Sigmoid colon (tissue), 7 donors: ENCODE results near the gene PRDM9. TPM values are rescaled to one million over a fixed set of nuclear protein-coding genes. Genes with fewer than 3 reads are reported as not detected.

Experiments used
- DNase-seq: peaks from one replicate; pipeline ENCODE4 v3.0.0-alpha.2; 2019
- H3K27ac ChIP-seq, 4 donors: fragments of 200-600 bp; sonication (generic); one replicate each; pipeline ENCODE4 v1.5.1; 2016 to 2019; ENCODE audit warnings: mild to moderate bottlenecking in 1 of 4
- H3K27me3 ChIP-seq, 3 donors: fragments of 200-600 bp; sonication (generic); one replicate each; pipeline ENCODE4 v1.5.1; 2019; ENCODE audit warnings: mild to moderate bottlenecking in 1 of 3
- H3K36me3 ChIP-seq, 4 donors: fragments of 200-600 bp; sonication (generic); one replicate each; pipeline ENCODE4 v1.5.1; 2016 to 2019
- H3K4me1 ChIP-seq, 4 donors: fragments of 200-600 bp; sonication (generic); one replicate each; pipeline ENCODE4 v1.5.1; 2017 to 2019
- H3K4me3 ChIP-seq, 4 donors: fragments of 200-600 bp; sonication (generic); one replicate each; pipeline ENCODE4 v1.5.1; 2017 to 2019; ENCODE audit warnings: mild to moderate bottlenecking in 2 of 4, moderate library complexity in 1 of 4
- H3K9me3 ChIP-seq, 4 donors: fragments of 200-600 bp in 3 of 4; sonication (generic) in 3 of 4; one replicate each; pipeline versions ENCODE4 v1.5.1 to v1.6.1; 2013 to 2019
- CTCF ChIP-seq, 4 experiments: fragments of 450-650 bp in 3 of 4; fragments of 200-600 bp in 1 of 4; IDR thresholded peaks; one replicate each; pipeline ENCODE4 v1.5.1; 2016 to 2019; ENCODE audit warnings: antibody characterized with exemption in 4 of 4, mild to moderate bottlenecking in 3 of 4, moderate library complexity in 2 of 4
- EP300 ChIP-seq, 4 donors: sonication (generic); formaldehyde crosslinking; IDR thresholded peaks; one replicate each; pipeline ENCODE4 v1.6.1; 2017; ENCODE audit warnings: antibody characterized with exemption in 4 of 4
- POLR2A ChIP-seq, 2 donors: fragments of 450-650 bp; IDR thresholded peaks; one replicate each; pipeline ENCODE4 v1.6.1; 2016; ENCODE audit warnings: antibody characterized with exemption in 2 of 2, mild to moderate bottlenecking in 2 of 2, moderate library complexity in 2 of 2
- POLR2AphosphoS5 ChIP-seq, 4 donors: sonication (generic); formaldehyde crosslinking; IDR thresholded peaks; one replicate each; pipeline ENCODE4 v1.6.1; 2017; ENCODE audit warnings: antibody characterized with exemption in 4 of 4
- WGBS, 2 donors: extraction: QIAGEN DNeasy Blood & Tissue Kit; methylation state at CpG; one replicate each; pipeline ENCODE4 v1.1.7; 2013; 5-methylcytosine and 5-hydroxymethylcytosine counted together
- intact Hi-C: fragments of 100-400 bp; cut with DNase I; formaldehyde crosslinking; loops from one replicate; pipeline ENCODE4 v1.15.1; 2023
- polyA plus RNA-seq, 3 donors: library from polyadenylated mRNA; stranded (reverse); fragments of 200-250 nt; gene quantifications; one replicate each; pipeline ENCODE4 v1.2.3, GENCODE V29; 2013
- total RNA-seq, 4 donors: library from RNA; depleted of rRNA; stranded (reverse); fragments of >200 nt; gene quantifications; one replicate each; pipeline ENCODE4 v1.1.0, GENCODE V29; 2016
- donor health status: healthy with polysubstance abuse.
- donor health status: Bipolar disorder and iron deficiency.
- donor health status: healthy.

The PRDM9 gene
- total and polyA plus RNA-seq, 7 donors: not detected

GRCh38 chr5:23468658-23469057, 38.8 kb upstream of the PRDM9 start:
- no peak for DNase-seq
- 68 to 79% methylated on average over 3 of the region's 3 CpGs for WGBS, 2 donors
- no peak overlapping the region for H3K27ac ChIP-seq
- intact Hi-C loops: no loop called here
- TF ChIP-seq POLR2A (IDR thresholded peaks at IDR 0.05) (no peak), CTCF (IDR thresholded peaks at IDR 0.05) (no peak), POLR2AphosphoS5 (IDR thresholded peaks at IDR 0.05) (no peak), EP300 (IDR thresholded peaks at IDR 0.05) (no peak)
- no peaks in the 10 kb centered on the region for H3K4me1 ChIP-seq
- no peaks in the 10 kb centered on the region for H3K27me3 ChIP-seq
- peaks cover 0 to 4% (median 0%) of the 10 kb centered on the region in 4 donors for H3K9me3 ChIP-seq
- H3K4me3 ChIP-seq: no peak overlapping the region
- H3K36me3 ChIP-seq: no peaks in the 10 kb centered on the region

GRCh38 chr5:23473915-23474314, 33.5 kb upstream of the PRDM9 start:
- TF ChIP-seq POLR2A (IDR thresholded peaks at IDR 0.05): no peak
- no peak for TF ChIP-seq POLR2AphosphoS5 (IDR thresholded peaks at IDR 0.05)
- TF ChIP-seq EP300 (IDR thresholded peaks at IDR 0.05): no peak
- TF ChIP-seq CTCF (IDR thresholded peaks at IDR 0.05): no peak
- Histone ChIP-seq H3K4me1 (no peaks in the 10 kb centered on the region), H3K36me3 (no peaks in the 10 kb centered on the region), H3K27me3 (no peaks in the 10 kb centered on the region), H3K27ac (no peak overlapping the region), H3K4me3 (no peak overlapping the region), H3K9me3 (no peaks in the 10 kb centered on the region)
- DNase-seq: no peak
- intact Hi-C loops: no loop called here

GRCh38 chr5:23474315-23474714, 33.1 kb upstream of the PRDM9 start:
- Histone ChIP-seq H3K27me3 (no peaks in the 10 kb centered on the region), H3K4me3 (no peak overlapping the region), H3K27ac (no peak overlapping the region), H3K9me3 (no peaks in the 10 kb centered on the region), H3K36me3 (no peaks in the 10 kb centered on the region), H3K4me1 (no peaks in the 10 kb centered on the region)
- intact Hi-C loops: no loop called here
- DNase-seq: no peak
- TF ChIP-seq POLR2AphosphoS5 (IDR thresholded peaks at IDR 0.05): no peak
- no peak for TF ChIP-seq POLR2A (IDR thresholded peaks at IDR 0.05)
- no peak for TF ChIP-seq CTCF (IDR thresholded peaks at IDR 0.05)
- TF ChIP-seq EP300 (IDR thresholded peaks at IDR 0.05): no peak
- WGBS, 2 donors: 25 to 32% methylated on average over 1 of the region's 1 CpG

- 78 to 84% methylated on average over 1 of the region's 1 CpG for WGBS, 2 donors
- Histone ChIP-seq H3K36me3 (no peaks in the 10 kb centered on the region), H3K9me3 (no peaks in the 10 kb centered on the region), H3K4me3 (no peak overlapping the region), H3K27ac (no peak overlapping the region), H3K27me3 (no peaks in the 10 kb centered on the region), H3K4me1 (no peaks in the 10 kb centered on the region)
- intact Hi-C loops: no loop called here
- TF ChIP-seq POLR2AphosphoS5 (IDR thresholded peaks at IDR 0.05) (no peak), POLR2A (IDR thresholded peaks at IDR 0.05) (no peak), CTCF (IDR thresholded peaks at IDR 0.05) (no peak), EP300 (IDR thresholded peaks at IDR 0.05) (no peak)
- DNase-seq: no peak
These were observed 30.8 kb upstream of the PRDM9 start for GRCh38 chr5:23476580-23476979.

- Histone ChIP-seq H3K36me3 (no peaks in the 10 kb centered on the region), H3K4me1 (no peaks in the 10 kb centered on the region), H3K9me3 (peaks cover 0 to 4% (median 0%) of the 10 kb centered on the region in 4 donors), H3K4me3 (no peak overlapping the region), H3K27ac (no peak overlapping the region), H3K27me3 (no peaks in the 10 kb centered on the region)
- no peak for DNase-seq
- TF ChIP-seq CTCF (IDR thresholded peaks at IDR 0.05) (no peak), EP300 (IDR thresholded peaks at IDR 0.05) (no peak), POLR2A (IDR thresholded peaks at IDR 0.05) (no peak), POLR2AphosphoS5 (IDR thresholded peaks at IDR 0.05) (no peak)
- intact Hi-C loops: no loop called here
- WGBS, 2 donors: 75 to 79% methylated on average over 2 of the region's 2 CpGs
These were observed 24.8 kb upstream of the PRDM9 start for GRCh38 chr5:23482642-23483041.
